Femur (tissue), 1 donor: ENCODE data around the gene UBQLNL.

ENCODE experiments used
- DNase-seq: peaks from one replicate; pipeline ENCODE4 v3.0.0-alpha.2; 2017

UBQLNL gene, protein sequence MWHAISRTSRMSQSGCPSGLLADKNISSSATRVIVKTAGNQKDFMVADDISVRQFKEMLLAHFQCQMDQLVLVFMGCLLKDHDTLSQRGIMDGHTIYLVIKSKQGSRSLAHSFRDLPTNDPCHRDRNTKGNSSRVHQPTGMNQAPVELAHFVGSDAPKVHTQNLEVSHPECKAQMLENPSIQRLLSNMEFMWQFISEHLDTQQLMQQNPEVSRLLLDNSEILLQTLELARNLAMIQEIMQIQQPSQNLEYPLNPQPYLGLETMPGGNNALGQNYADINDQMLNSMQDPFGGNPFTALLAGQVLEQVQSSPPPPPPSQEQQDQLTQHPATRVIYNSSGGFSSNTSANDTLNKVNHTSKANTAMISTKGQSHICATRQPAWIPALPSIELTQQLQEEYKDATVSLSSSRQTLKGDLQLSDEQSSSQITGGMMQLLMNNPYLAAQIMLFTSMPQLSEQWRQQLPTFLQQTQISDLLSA

DNA sequence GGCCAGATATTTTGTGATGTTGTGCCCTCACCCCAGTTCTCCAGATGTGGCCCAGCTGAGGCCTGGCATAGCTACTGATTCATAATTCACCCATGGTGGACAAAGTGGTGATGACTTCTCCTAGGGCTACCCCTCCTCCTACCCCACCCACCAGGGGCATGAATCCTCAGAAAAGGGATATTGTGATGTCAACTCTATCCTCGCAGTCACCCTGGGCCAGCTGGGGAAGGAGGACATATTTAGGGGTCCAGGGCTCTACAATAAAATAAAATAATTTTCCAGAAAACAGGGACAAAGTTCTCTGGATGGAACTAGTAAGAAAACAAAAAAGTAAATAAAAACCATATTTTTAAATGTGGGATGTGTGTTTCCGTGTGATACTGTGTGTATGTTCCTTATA, at the start of gene UBQLNL:
TSS of gene UBQLNL (minus strand) at position 101 of the 400 bp plus-strand sequence. CDS start 258 bp downstream, outside the sequence.
- DNase-seq, result no peak

DNA sequence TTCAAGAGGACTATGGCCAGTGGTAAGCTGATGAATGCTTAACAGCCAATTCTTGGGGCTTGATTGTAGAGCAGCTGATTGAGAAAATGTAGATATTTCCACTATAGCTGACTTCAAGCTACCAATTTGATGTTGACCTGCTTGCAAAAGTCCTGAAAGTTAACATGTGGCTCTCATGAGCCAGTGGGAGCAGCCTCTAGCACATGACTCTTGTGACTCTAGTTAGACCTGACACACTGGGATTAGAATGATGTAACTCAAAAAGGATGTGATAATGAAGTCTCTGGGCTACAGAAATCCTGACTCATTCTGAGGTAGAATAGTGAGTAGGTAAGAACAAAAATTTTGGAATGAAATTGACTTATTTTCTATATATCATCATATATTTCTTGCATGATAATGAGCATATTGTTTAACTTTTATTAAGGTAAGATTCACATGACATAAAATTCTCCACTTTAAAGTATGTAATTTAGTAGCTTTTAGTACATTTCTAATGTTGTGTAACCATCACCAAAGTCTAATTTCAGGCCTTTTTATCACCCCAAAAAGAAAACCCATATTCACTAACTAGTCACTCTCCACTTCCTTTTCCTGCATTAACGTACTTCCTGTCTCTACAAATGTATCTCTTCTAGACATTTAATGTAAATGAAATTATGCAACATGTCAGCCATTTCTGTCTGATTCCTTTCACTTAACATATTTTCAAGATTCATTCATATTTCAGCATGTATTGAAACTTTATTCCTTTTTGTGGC, 47.9 kb upstream of the UBQLNL start:
- DNase-seq, result no peak

DNA sequence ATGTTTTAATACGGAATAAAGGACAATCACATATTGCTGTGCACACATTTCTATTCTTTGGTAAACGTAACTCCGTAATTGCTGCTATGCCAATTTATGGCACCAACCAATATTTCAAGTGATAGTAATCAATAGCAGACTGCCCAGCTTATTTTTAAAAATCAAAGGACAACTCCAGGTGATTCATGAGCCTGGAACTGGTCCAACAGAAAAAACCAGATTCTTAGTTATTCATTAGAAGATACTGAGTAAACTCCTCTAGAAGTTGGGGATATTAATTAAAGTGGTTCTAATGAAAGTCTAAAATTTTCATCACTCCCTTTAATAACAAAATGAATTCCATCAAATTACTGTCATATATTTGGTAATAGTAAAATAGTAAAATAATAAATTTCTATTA, 41.3 kb upstream of the UBQLNL start:
- no peak for DNase-seq

DNA sequence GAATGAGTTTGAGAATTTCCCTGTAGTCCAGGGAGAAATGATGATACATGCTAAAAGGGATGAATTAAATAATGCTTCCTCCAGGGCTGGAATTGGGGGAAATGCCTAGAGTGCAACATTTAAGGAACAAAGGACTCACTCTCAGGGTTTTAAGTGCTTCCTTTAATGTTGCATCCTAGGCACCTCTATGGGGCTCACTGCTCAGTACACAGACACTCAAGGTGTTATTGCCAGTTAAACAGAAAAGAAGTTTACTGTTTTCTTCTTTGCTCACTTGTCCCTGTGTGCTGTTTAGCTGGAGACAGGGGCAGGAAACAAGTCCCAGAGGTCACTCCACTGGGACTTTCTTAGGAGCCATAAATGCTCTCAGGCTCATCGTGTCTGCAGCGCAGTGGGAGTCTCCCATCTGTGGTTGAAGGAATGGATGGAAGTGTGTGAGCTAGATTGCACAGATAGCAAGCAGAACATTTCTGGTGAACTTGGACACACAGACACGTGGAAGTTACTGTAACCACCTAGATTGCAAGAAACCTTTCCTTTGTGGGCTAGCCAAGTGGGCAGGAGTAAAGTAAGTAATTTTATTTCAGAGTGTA, 40.2 kb upstream of the UBQLNL start:
- DNase-seq, result no peak

DNA sequence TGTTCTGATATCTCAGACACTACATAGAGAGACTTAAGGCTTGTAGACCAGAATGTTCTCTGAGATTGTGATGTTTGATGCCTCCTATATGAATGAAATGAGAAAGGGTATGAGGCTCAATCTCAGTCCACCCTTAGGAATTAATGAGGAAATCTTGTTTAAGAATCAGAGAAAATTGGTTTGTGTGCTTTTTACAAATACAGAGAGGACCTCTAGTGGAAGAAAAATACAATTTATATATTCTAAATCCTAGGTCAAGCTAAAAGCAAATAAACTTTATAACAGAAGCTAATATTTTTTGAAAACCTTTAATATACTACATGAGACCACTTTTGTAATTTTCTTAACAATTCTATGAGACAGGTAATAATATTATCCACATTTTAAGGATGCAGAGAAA, 36.8 kb upstream of the UBQLNL start:
- no peak for DNase-seq

DNA sequence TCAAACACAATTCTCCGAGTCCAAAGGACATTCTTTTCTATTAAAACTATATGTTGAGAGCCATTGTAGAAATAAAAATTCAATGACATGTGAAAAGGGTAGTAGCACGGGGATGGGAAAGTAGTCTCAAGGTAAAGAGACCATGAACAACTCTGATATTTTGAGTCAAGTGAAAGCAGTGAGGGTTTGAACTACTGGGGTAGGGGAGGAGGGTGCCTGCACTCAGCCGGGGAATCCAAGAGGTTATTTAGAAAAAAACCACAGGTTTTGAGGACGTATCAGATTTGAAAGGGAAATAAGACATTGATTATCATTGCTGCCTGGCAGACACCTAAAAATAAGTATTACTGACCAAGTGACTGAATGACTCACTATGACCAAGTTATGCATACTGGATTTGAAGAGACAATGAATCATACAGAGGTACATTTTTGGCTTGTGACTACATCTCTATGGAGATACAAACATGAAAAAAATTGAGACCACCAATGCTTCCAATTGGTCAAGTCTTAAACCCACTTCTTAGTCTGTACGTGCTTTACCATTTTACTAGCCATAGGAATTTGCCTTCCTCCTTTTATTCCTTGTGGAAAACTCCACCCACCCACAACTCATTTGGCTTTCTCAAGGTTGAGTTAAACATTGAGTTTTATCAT, 34.1 kb upstream of the UBQLNL start:
- DNase-seq, result no peak

DNA sequence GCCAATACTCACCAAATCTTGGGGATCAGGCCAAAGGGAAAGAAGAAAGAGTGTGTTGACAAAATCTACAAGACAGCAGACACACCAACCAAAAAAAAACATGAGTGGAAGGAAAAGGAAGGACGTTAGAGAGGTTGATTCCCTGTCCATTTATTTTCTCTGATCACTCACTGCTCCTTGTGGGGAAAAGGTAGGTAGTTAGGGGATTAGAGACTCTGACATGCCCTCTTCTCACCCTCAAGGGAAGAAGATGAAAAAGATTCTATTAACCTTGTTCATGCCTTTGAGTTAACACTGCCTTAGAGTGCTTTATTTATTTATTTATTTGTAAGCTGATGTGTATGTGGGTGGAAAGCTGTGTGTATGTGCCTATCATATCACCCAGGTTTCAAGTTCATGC, 31.9 kb upstream of the UBQLNL start, which contains the start of gene OR52H1:
TSS of gene OR52H1 (minus strand) at position 101 of the 400 bp plus-strand sequence. CDS start 3,035 bp downstream, outside the sequence.
- no peak for DNase-seq

DNA sequence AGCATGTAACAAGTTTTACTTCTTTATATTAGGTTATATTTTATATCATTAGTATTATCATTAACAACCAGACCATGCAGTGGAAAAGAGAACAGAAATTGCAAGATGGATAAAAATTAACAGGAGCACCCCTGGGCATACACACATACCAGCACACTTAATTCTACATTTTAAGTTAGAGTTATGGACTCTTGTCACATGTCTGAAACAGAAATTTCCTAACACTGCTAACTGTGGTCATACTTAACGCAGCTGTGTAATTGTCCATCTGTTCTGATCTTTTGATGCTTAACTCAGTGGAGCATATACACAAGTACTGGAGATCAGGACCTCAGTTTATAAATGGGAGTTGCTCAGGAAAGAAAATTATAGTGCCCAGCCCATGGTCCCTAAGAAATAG, 31.5 kb upstream of the UBQLNL start:
- DNase-seq, result no peak

DNA sequence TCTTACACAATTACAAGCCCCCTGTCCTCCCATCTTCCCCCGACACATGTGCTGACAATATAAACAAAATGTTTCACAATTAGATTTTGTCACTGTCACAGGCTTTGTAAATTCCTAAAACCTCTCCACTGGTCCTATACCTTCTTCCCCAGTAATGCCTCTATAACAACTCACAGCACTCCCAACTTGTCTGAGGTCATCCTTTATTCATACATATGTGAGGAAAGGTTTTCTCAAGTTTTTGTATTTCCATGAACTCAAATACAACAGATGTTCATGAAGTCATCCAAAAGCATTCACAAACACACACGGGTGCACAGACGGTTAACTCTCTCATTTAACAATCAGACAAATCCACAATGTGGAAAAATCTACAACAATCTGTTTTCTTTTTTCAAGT, 30.0 kb upstream of the UBQLNL start:
- DNase-seq, result no peak

DNA sequence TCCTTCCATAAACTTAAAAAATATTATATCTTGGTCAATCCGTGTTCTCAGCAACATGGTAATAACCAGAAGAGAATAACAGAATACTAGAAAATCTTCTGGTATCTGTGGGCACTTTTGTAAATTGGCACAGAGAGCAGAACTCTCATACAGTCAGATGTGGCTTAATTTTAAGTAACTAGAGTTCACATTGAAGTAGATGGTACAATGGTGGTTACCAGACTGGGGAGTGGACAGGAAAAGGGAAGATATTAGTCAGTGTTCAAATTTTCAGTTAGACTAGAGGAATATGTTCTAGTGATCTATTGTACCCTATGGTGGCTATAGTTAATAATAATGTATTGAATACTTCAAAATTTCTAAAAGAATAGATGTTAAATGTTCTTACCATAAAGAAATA, 24.9 kb upstream of the UBQLNL start:
- no peak for DNase-seq

DNA sequence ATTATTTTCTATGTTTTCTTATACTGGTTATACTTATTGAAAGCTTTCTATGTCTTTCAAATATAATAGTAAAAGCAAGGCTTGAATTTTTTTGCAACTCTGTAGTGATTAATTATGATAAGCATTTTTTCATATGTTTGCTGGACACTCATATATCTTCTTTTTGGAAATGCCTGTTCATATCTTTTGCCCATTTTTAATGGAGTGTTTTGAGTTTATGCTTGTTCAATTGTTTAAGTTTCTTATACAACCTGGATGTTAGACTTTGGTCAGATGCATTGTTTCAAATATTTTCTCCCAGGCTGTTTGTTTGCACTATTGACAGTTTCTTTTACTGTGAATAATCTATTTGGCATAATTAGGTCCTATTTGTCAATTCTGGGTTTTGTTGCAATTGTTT, 20.0 kb upstream of the UBQLNL start:
- no peak for DNase-seq

DNA sequence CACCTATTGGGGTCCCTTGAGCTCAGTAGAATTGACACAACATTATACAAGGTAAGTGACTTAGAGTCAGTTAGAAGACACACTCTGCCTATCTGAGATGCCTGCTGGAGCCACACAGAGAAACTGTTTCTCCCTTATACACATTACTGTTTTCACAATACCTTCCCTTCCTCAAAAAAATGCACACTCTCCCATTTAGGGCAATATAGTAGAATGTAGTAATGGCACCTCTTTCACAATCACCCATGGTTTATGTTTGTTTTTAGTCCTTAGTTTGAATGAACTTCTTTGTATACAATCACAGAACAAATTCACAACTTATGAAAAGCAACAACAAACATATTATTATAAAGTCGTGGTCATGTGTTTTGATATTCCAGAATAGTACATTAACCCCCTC, 17.5 kb upstream of the UBQLNL start:
- DNase-seq, result no peak

DNA sequence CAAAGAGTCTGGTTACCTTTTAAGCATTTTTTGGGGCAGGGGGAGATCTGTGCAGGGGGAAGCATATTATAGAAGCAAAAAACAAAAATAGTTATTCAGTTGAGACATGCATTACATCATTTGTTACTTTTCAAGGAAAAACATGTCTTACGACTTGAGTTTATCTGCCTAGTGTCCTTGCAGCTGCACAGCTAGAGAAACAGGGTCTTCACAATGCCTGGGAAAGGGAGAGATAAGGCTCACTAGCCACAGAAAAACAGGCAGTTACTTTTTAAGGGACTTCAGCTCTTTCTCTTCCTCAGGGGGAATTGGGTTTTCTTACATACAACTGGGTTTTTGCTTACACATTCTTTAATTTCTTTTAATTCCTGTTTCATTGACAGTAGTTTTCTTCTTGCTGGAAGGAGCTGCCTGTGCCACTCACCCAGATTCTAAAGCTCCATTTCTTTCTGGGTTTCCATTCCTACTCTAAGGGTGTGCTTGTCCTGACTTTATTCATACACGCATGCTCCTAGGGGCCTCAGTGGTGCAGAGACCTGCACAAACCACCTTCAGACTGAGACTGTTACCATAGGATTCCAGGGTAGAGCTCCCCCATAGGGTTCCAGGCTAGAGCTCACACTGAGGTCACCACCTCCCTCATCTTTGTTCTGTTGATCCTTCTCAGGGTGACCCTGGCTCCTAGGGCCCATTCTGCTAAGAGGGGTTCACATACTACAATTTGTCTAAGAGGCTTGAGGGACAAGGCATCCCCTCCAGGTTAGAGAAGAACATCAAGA, 14.7 kb upstream of the UBQLNL start:
- DNase-seq, result no peak

DNA sequence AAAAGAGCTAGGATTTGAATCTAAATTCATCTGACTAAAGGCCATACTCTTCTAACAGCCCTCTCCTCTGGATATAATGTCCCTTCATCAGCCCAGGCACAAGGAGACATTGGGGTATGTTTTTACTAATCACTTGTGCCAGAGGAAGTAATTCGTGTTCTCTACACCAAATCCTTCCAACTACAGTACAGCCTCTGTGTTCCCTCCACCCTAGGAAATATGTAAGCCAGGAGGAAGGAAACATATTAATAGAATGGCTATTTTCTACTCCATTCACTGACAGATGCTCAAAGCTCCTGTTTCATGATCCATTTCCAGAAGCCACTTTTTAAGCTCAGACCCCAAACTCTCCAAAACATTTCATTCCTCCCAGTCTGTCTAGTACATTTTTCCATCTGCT, 12.0 kb upstream of the UBQLNL start:
- no peak for DNase-seq

DNA sequence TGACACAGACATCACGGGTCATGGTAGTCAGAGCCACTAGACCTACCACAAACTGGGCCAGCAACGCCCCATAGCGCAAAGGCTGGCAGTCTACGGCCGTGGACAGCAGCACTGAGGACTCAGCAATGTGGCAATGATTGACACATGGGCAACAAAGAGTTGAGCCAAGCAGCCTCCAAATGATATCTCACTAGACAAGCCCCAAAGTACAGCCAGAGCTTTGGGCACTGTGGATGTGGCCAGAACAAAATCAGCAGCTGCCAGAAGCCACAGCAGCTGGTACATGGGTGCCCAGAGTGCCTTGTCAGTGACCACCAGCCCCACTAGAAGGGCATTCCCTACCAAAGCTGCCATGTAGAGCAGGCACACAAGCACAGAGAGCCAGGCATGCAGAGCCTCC, 11.2 kb upstream of the UBQLNL start:
- DNase-seq, result no peak

DNA sequence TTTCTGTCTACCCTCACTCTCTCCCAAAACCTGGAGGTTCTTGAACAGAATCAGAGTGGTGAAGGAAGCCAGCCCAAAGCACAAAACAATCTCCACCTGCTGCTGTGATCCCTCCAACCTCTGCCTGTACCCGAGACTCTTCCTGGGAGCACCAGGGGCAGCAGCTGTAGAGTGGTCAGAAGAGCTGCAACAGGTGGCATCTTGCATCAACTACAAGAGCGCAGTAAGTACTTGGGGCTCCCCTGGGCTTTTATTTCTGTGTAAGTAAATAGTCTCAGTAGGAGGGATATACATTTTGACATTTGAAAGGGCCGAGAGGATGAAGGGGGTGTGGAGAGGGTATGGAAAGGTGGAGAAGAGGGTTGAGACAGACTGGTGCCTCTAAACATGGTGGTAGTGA, 8.3 kb upstream of the UBQLNL start:
- no peak for DNase-seq

DNA sequence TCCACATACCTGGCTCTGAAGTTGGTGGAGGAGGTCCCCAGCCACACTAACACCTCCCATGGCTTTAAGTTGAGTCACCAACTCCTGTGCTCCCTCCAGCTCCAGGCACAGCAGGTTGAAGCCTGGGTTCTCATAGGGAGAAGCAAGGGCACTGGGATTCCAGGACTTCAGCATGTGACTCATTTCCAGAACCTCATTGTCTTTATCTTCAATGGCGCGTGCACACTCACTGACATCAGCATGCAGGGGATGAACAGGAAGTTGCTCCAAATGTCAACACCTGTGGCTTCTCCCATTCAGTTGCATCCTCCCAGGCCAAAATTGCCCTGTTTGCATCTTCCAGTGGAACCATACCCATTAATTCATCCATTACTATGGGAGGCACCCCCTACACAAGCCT, 5.8 kb upstream of the UBQLNL start:
- DNase-seq, result no peak

DNA sequence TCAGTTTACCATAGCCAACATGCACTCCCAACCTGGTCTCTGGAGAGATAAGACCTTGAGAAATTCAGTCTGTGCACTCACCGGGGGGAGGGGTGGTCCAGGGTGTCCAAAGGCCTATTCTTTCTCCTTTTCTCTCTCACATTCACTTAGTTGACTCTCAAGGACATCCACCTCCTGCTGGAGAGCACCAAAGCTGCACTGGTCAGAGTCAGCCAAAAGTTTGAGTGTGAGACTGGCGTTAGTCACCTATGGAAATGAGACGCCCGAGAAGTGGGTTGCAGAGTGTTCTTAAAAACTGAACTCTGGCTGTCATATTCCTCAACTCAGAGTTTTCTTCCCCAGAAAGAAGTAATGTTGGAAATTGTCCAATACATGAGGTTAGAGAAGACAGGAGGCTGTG, 5.0 kb upstream of the UBQLNL start:
- no peak for DNase-seq

DNA sequence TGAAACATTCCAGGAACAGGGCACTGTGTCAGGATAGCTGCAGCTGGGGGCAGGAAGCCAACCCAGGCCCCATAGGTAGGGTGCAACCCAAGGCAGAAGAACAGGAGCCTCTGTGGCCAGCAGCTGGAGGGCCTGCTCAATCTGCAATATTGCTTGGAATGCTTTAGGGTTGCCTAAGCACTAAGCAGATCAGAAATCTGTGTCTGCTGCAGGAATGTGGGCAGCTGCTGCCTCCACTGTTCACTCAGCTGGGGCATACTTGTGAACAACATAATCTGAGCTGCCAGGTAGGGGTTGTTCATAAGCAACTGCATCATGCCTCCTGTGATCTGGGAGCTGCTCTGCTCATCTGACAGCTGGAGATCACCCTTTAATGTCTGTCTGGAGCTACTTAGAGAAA, 1.7 kb downstream of the UBQLNL start:
- DNase-seq, result no peak

DNA sequence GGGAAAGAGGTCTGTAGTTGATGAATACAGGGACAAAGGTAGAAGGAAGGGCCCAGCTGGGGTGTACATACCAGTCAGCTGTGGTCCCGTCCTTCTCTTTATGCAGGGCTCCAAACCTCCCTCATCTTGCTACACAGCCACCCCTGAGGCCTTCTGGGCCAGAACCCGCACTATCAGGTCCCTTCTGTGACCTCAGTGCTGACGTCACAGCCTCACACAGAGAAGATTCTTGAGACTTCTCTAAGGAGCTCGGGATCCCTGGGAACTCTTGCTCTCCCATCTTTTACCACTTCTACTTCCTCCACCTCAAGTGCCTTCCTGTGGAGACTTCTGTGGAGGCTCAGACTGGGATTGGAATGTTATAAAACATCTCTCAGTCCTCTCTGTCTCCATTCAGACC, 6.7 kb downstream of the UBQLNL start, which contains the start of gene UBQLN3:
TSS of gene UBQLN3 (minus strand) at position 155 of the 400 bp plus-strand sequence. CDS start 399 bp downstream, outside the sequence.
- DNase-seq, result no peak

DNA sequence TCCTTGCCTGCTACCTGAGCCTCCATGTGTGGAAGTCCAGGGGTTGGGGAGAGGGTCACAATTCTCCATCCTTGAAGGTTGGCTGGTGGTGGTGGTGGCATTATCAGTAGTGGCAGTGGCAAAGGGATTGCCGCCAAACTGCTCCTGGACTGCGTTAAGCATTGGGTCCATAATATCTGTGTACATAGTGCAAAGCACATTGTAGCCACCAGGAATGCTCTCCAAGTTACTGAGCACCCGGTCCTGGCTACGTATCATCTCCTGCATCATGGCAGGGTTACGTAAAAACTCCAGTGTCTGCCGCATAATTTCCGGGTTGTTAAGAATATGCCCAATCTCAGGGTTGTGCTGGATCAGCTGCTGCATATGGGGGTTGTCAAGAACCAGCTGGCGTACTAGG, 7.9 kb downstream of the UBQLNL start:
- DNase-seq, result no peak

DNA sequence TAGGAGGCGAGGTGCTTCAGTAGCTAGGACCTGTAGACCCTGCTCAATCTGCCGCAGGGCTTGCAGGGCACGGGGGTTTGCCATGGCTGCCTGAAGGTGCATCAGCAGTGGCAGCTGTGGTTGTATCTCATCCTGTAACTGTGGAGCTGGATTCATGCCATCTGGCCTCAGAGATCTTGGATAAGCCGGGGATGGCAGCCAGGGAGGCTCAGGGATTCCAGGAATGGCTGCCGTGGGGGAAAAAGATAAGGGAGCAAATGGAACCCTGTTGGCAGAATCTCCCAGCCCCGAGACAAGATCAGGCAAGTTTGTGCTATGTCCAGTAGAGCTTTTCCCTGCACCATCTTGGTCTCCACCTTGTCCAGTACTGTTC, 8.6 kb downstream of the UBQLNL start:
- DNase-seq, result no peak
